SK-N-MC (cell line): Measurements from ENCODE around the gene HK1.

ENCODE experiments used
- EZH2 ChIP-seq: fragments of 200-600 bp; sonication (generic); IDR thresholded peaks from one replicate; pipeline ENCODE4 v1.6.1; 2017; ENCODE audit warnings: antibody characterized with exemption
- POLR2AphosphoS5 ChIP-seq: IDR thresholded peaks from 2 replicates; pipeline ENCODE4 v1.6.1; 2012; ENCODE audit warnings: mild to moderate bottlenecking, low read depth, low read length, borderline replicate concordance

GRCh38 chr10:69428165-69428564 lies 149.9 kb downstream of the HK1 start:
- TF ChIP-seq POLR2AphosphoS5 (no peak), EZH2 (no peak)
